ENCODE measurements around the gene FAM204A. TPM values are rescaled to one million over a fixed set of nuclear protein-coding genes. Genes with fewer than 3 reads are reported as not detected.

The FAM204A gene
- total RNA-seq, 1 donor from 2014 or later: 36.4 TPM

GRCh38 chr10:118333871-118334270, 8.3 kb downstream of the FAM204A start:
- TF ChIP-seq, protein P1, sequence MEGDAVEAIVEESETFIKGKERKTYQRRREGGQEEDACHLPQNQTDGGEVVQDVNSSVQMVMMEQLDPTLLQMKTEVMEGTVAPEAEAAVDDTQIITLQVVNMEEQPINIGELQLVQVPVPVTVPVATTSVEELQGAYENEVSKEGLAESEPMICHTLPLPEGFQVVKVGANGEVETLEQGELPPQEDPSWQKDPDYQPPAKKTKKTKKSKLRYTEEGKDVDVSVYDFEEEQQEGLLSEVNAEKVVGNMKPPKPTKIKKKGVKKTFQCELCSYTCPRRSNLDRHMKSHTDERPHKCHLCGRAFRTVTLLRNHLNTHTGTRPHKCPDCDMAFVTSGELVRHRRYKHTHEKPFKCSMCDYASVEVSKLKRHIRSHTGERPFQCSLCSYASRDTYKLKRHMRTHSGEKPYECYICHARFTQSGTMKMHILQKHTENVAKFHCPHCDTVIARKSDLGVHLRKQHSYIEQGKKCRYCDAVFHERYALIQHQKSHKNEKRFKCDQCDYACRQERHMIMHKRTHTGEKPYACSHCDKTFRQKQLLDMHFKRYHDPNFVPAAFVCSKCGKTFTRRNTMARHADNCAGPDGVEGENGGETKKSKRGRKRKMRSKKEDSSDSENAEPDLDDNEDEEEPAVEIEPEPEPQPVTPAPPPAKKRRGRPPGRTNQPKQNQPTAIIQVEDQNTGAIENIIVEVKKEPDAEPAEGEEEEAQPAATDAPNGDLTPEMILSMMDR (conservative IDR thresholded peaks at IDR 0.05; ENCODE audit: low read depth, low read length): no peak
- H3K4me3 ChIP-seq (ENCODE audit: low read depth, low read length): no peak overlapping the region
- no peak for DNase-seq (ENCODE audit: low read depth)

DNA sequence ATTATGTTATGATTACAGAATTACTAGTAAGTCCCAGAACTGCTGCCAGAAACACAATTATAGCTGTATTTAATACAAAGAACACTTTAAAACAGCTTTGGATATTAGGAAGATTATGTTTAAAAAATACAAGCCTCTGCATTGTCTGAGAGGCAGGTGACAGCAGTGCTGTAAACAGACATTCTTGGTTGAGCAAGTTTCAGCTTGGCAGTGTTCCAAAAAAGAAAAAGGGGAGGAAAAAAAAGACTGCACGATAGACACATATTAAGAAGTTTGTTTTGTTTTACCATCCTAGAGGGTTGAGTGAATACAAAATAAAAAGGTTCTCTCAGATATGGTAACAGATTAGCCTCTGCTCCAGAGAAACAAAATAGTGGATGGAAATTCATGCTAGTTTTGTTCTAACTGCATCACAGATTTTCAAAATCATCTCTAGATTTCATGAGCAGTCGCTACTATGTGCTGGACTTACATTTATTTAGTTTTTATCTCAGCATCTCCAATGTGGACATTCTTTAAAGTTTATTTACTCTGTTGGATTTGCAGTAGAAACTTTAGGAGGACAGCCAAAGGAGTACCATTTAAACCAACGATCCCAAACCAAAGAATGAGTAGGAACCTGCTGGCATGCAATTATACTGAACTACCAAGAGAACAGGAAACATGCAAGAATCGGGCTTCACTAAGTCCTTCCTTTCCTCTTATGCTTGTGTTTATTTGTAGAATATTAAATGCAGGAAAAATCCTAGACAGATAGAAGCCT, 9.0 kb downstream of the FAM204A start:
- peak; percentile 20 for DNase-seq (ENCODE audit: low read depth)
- H3K4me3 ChIP-seq (ENCODE audit: low read depth, low read length): no peak overlapping the region
- TF ChIP-seq, protein P1 (conservative IDR thresholded peaks at IDR 0.05; ENCODE audit: low read depth, low read length): no peak

DNA sequence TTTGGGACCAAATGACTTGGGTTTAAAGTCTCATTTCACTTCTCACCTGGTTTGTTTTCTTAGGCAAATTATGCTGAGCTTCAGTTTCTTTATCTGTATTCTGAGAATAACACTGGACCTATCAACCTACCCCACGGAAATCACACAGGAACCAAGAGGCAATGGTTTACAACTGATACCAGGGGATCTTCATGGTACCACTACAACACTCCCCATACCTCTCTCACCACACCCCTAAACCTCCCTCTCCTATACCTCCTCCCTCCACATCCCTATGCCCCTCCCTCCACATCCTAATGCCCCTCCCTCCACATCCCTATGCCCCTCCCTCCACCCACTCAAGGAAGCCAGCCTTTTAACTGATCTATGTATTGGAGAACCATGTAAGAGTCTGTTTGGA, 9.9 kb downstream of the FAM204A start:
- no peak overlapping the region for H3K4me3 ChIP-seq (ENCODE audit: low read depth, low read length)
- no peak for DNase-seq (ENCODE audit: low read depth)
- TF ChIP-seq, protein P1 (conservative IDR thresholded peaks at IDR 0.05; ENCODE audit: low read depth, low read length): no peak

DNA sequence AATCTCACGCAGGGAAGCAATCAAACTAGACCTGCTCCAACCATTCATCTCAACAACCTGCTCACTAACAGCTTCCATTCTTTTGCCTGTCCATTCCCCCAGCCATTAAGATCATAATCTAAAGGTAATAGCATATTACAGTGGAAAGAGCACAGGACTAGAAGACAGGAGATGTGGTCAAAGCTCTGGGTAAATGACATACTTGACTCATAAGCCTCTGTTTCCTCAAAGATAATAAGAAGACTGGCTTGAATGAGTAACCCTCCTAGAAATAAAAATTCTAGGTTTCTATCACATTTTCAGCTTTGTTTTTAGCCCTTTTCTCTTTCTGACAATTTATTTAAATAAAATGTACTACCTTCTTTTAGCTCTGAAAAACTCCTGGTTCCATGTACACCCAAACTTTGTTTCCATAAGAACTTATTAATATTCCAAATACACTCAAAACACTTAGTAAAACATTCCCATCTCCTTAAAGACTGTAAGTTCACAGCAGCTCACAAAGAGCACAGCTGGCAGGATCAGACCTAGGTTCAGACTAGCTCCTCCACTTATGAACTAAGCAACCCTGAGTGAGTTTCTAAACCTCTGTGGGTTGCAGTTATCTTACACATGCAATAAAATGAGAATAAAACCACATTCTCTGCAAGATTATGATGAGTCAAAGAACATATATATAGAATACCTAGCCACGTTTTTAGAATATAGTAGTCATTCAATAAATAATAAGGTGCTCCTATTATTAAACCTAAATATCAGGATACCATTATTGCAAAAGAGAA, 11.6 kb downstream of the FAM204A start:
- DNase-seq (ENCODE audit: low read depth): no peak
- TF ChIP-seq, protein P1 (conservative IDR thresholded peaks at IDR 0.05; ENCODE audit: low read depth, low read length): no peak
- H3K4me3 ChIP-seq (ENCODE audit: low read depth, low read length): no peak overlapping the region

- TF ChIP-seq, protein P1 (conservative IDR thresholded peaks at IDR 0.05; ENCODE audit: low read depth, low read length): no peak
- no peak for DNase-seq (ENCODE audit: low read depth)
- no peak overlapping the region for H3K4me3 ChIP-seq (ENCODE audit: low read depth, low read length)
These were observed 18.0 kb downstream of the FAM204A start for GRCh38 chr10:118324140-118324539.

DNA sequence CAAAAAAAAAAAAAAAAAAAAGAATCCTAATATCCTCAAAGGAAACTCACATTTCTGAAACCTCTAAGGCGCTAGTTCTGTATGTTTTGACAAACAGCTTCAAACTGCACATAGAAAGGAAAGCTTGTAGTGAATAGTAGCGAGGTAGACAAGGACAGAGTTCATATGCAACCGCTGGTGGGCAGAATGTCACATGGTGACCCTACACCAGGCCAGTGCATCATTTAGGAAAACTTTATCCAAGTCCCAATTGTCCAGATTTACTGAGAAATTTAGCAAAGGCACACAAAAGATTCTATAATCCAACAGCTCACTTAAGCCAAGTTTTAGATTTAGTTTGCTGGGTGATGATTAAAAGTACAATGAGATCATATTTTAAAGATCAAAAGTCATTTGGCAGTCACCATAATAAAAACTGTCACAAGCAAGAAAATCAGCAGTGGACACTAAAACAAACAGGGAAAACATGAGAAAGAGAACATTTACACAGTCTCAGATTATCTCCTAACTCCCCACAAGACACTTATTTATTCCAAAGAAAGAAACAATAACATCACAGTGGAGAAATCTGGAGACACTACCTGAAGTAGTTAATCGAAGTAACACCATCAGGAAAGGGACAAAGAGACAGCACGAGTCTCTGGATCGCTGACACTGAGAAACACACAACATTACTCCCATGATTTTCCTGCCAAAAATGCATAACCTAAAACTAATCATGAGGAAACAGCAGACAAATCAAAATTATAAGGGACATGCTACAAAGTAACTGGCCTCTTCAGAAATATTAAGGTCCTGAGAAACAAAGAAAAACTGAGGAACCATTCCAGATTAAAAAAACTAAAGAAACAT, 20.2 kb downstream of the FAM204A start:
- TF ChIP-seq, protein P1 (conservative IDR thresholded peaks at IDR 0.05; ENCODE audit: low read depth, low read length): no peak
- no peak for DNase-seq (ENCODE audit: low read depth)
- no peak overlapping the region for H3K4me3 ChIP-seq (ENCODE audit: low read depth, low read length)

Measured in epithelial cell of proximal tubule (primary cell).